ENCODE data around the gene MAN2A1.

Gene MAN2A1

DNA sequence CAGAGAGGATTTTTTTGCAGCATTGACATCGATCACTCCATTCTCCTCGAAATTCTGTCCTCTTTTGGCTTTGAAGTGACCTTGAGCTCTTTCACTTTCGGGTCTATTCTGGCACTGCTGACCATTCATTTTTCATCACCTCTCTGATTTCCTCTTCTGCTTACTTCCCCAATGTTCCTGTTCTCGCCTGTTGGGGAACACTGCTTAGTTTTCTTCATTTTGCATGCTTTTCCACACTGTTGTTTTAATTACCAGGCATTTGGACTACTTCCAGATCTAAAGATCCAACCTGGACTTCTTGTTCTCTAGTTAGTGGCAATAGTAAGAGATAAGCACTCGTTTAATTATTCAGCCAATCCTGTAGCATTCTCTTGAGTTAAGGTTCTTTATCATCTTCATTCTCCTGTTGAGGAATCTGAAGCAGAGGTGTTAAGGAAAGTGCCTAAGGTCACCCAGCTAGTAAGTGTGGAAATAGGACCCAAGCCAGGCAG is 53.4 kb downstream of the MAN2A1 start:
- no peak overlapping the region for H3K4me3 ChIP-seq (ENCODE audit: low read depth, low read length)

DNA sequence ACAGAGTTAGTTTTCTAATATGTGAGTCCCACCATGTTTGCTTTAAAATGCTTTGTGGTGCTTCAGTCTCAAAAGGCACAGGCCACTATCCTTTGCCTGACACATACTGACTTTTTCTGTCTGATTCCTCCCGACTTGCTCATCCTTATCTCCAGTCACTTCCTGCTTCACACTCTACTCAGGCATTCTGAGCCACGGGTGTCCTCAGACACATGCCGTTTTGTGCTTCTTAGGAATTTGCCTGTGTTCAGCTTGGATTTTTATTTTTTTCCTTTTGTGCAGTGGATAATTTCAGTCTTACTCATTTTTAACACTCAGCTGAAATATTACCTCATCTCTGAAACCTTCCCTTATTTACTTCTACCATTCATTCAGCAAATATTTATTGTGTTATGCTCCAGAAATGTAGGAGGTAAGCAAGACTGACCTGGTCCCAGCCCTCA is 54.1 kb downstream of the MAN2A1 start:
- TF ChIP-seq, protein P1, sequence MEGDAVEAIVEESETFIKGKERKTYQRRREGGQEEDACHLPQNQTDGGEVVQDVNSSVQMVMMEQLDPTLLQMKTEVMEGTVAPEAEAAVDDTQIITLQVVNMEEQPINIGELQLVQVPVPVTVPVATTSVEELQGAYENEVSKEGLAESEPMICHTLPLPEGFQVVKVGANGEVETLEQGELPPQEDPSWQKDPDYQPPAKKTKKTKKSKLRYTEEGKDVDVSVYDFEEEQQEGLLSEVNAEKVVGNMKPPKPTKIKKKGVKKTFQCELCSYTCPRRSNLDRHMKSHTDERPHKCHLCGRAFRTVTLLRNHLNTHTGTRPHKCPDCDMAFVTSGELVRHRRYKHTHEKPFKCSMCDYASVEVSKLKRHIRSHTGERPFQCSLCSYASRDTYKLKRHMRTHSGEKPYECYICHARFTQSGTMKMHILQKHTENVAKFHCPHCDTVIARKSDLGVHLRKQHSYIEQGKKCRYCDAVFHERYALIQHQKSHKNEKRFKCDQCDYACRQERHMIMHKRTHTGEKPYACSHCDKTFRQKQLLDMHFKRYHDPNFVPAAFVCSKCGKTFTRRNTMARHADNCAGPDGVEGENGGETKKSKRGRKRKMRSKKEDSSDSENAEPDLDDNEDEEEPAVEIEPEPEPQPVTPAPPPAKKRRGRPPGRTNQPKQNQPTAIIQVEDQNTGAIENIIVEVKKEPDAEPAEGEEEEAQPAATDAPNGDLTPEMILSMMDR (IDR thresholded peaks at IDR 0.05; ENCODE audit: low read depth, low read length, missing control alignments) = no peak
- no peak overlapping the region for H3K4me3 ChIP-seq (ENCODE audit: low read depth, low read length)
- no peak for DNase-seq (ENCODE audit: low read depth)

More for the DNA sequence above, 53.4 kb downstream of the MAN2A1 start:
- DNase-seq (ENCODE audit: low read depth) = no peak
- TF ChIP-seq, protein P1 (IDR thresholded peaks at IDR 0.05; ENCODE audit: low read depth, low read length, missing control alignments) = no peak

DNA sequence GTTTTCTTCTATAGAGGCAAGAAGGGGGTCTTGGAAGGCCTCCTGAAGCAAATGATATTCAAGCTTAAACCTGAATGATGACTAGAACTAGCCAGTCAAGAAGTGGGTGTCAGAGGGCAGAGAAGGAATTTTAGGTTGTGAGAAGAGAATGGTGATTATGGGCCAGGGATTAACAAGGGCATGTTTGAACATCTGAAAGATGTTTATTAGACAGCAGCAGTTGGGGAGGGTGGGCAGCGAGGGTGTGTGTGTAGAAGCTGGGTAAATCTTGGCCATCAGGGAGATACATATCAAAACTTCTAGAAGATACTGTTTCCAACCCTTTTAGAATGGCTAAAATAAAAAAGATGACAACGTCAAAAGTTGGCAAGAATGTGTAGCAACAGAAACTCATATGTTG is 54.5 kb downstream of the MAN2A1 start:
- TF ChIP-seq, protein P1 (IDR thresholded peaks at IDR 0.05; ENCODE audit: low read depth, low read length, missing control alignments) = no peak
- no peak for DNase-seq (ENCODE audit: low read depth)
- H3K4me3 ChIP-seq (ENCODE audit: low read depth, low read length) = no peak overlapping the region

DNA sequence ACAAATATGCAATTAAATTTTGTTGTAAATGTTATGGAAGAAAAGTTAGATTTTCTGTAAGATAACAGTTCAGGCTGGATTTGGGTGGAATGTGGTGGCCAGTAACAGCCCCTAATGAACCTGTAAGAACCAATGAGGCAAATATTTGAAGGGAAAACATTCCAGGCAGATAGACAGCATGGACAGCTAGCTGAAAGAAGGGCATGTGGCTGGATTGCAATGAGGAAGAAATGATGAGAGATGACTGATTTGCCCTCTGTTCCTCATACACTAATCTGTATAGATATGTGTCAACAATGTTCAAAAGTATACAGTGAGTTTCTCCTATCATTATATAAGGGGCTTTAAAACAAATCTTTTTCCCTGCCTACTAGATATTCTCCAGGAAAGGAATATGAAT is 58.8 kb downstream of the MAN2A1 start:
- no peak for DNase-seq (ENCODE audit: low read depth)
- no peak overlapping the region for H3K4me3 ChIP-seq (ENCODE audit: low read depth, low read length)
- TF ChIP-seq, protein P1 (IDR thresholded peaks at IDR 0.05; ENCODE audit: low read depth, low read length, missing control alignments) = no peak

DNA sequence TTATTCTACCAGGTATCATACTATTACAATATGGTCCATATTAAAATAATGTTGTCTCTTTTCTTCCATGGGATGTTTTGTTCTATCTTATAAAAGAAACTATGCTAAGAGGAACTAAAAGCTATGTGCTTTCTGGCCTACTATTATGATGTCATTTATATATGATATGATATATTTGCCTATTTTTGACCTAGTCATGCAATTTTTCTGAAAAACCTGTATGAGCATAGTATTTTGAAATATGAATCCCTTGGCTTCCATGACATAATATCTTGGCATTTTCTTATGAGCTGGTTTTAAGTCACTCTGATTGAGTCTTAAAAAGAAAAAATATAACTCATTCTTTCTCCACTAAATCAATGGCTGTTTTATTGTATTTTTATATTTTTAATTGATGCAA is 60.7 kb downstream of the MAN2A1 start:
- no peak overlapping the region for H3K4me3 ChIP-seq (ENCODE audit: low read depth, low read length)
- DNase-seq (ENCODE audit: low read depth) = no peak
- TF ChIP-seq, protein P1 (IDR thresholded peaks at IDR 0.05; ENCODE audit: low read depth, low read length, missing control alignments) = no peak

DNA sequence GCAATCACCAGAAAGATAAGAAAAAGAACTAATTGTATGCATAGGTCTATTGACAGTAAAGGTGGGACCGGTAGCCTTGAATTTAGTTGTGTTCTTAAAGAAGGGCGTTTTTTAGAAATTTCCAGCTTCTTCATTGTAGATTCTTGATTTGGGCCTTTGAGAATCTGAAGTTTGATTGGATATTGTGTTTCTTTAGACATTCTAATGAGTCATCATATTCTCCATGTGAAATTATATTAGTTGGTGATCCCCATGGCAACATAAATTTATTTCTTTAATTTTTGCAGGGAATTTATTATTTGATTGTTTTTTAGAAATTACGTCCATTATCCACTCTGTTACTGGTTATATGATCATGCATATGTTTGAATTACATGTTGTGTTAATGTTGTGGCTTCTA is 63.6 kb downstream of the MAN2A1 start:
- no peak for DNase-seq (ENCODE audit: low read depth)
- TF ChIP-seq, protein P1 (IDR thresholded peaks at IDR 0.05; ENCODE audit: low read depth, low read length, missing control alignments) = no peak
- no peak overlapping the region for H3K4me3 ChIP-seq (ENCODE audit: low read depth, low read length)

DNA sequence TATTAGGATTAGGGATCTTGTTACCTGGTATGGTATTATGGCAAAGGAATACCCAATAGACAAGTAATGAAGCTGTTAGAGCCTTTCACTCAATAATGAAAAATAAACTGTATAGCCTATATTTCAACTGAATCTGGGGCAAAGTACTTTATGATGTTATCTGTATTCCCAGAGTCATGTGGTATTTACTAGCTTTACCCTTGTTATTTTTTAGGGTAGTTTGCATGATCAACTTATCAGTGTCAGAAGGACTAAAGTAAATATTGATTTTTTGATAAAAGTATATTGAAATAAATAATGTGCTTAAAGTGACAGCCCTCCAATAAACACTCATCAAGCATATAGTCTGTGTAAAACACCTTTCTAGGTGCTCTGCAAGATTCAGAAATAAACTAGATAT is 64.6 kb downstream of the MAN2A1 start:
- TF ChIP-seq, protein P1 (IDR thresholded peaks at IDR 0.05; ENCODE audit: low read depth, low read length, missing control alignments) = no peak
- no peak for DNase-seq (ENCODE audit: low read depth)
- no peak overlapping the region for H3K4me3 ChIP-seq (ENCODE audit: low read depth, low read length)
